Natural killer cell treated with Interleukin-12 subunit alpha and Interleukin-12 subunit beta and Interleukin-15 and Interleukin-18, amount 100 ng/mL, for 72 hours (primary cell): ENCODE data around the gene ZFAND3. TPM values are rescaled to one million over a fixed set of nuclear protein-coding genes. Genes with fewer than 3 reads are reported as not detected.

Source experiments
- ATAC-seq, 2 donors: fragments of 150-1000 bp; cut with Tn5 transposase in 1 of 2; sonication (Bioruptor Pico), chemical (Tn5 transposase) in 1 of 2; 2 replicates each; pipeline ENCODE4 v1.10.0; 2021
- DNase-seq: peaks from one replicate; pipeline ENCODE4 v3.0.0; 2022; ENCODE audit warnings: low spot score
- H3K27ac Mint-ChIP-seq, 2 donors: 1 replicate in 1 of 2; 2 replicates in 1 of 2; pipeline ENCODE4 v1.8.0; 2022; ENCODE audit warnings: mixed read lengths in 2 of 2, mild to moderate bottlenecking in 1 of 2, moderate library complexity in 1 of 2
- H3K27me3 Mint-ChIP-seq, 2 donors: 1 replicate in 1 of 2; 2 replicates in 1 of 2; pipeline ENCODE4 v1.8.0; 2022; ENCODE audit warnings: mixed read lengths in 2 of 2
- H3K36me3 Mint-ChIP-seq: one replicate; pipeline ENCODE4 v1.8.0; 2022; ENCODE audit warnings: mixed read lengths
- H3K4me1 Mint-ChIP-seq, 2 donors: 1 replicate in 1 of 2; 2 replicates in 1 of 2; pipeline ENCODE4 v1.8.0; 2022; ENCODE audit warnings: low read depth in 2 of 2, mixed read lengths in 2 of 2, mild to moderate bottlenecking in 1 of 2
- H3K4me3 Mint-ChIP-seq: one replicate; pipeline ENCODE4 v1.8.0; 2022; ENCODE audit warnings: mixed read lengths
- H3K9me3 Mint-ChIP-seq: 2 replicates; pipeline ENCODE4 v1.8.0; 2022; ENCODE audit warnings: mixed read lengths
- total RNA-seq, 2 donors: library from RNA; stranded (reverse); gene quantifications; one replicate each; pipeline ENCODE4 v1.2.3, GENCODE V29; 2022

Gene ZFAND3
- total RNA-seq, 2 donors from 2014 or later = 51.0 to 100 TPM

DNA sequence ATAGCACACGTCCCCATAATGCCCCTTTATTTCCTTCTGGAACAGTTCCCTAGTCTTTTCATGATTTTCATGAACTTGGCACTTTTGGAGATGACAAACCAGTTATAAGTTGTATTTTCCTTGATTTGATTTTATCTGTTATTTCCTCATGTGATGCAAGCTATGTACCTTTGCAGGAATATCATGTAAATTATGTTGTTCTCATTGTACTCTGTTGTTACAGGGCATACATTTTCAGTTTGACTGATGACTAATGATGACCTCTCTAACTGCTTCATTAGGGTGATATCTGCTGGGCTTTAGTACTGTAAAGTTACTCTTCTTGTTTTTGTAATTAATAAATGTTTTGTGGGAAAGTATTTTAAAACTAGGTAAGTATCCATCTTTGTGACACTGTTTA is 147.3 kb downstream of the ZFAND3 start:
- H3K36me3 Mint-ChIP-seq = peaks cover 10% of the 10 kb centered on the region
- H3K27me3 Mint-ChIP-seq = no peaks in the 10 kb centered on the region
- peaks cover 3% of the 10 kb centered on the region for H3K9me3 Mint-ChIP-seq
- H3K27ac Mint-ChIP-seq = no peak overlapping the region
- H3K4me1 Mint-ChIP-seq = peaks cover 71 to 72% of the 10 kb centered on the region in 2 donors
- no peak overlapping the region for H3K4me3 Mint-ChIP-seq
- no peak for DNase-seq
- ATAC-seq = no peak

DNA sequence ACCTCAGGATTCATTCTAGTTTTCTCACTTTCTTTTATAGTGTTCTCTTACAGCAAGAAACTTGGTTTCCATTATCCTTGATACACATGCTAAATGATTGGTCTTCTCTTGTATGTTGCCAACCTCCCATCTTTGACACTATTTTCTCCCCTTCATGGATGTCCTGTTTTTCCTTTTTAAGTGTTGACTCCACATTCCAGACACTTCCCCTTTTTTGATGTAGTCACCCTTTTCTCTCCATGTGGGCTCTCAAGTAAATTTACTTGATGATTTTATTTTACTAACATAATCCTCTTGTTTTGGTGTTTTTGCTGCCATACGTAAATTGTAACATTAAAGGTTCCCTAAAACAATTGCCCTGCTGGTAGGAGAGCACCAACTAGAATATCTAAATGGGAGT is 148.1 kb downstream of the ZFAND3 start:
- ATAC-seq (no peak), DNase-seq (no peak)
- peaks cover 70 to 71% of the 10 kb centered on the region in 2 donors for H3K4me1 Mint-ChIP-seq
- no peak overlapping the region for H3K4me3 Mint-ChIP-seq
- H3K27ac Mint-ChIP-seq = peak overlapping the region in 1 of 2 donors; percentile 23
- H3K9me3 Mint-ChIP-seq = no peaks in the 10 kb centered on the region
- no peaks in the 10 kb centered on the region for H3K27me3 Mint-ChIP-seq
- H3K36me3 Mint-ChIP-seq = peaks cover 5% of the 10 kb centered on the region

DNA sequence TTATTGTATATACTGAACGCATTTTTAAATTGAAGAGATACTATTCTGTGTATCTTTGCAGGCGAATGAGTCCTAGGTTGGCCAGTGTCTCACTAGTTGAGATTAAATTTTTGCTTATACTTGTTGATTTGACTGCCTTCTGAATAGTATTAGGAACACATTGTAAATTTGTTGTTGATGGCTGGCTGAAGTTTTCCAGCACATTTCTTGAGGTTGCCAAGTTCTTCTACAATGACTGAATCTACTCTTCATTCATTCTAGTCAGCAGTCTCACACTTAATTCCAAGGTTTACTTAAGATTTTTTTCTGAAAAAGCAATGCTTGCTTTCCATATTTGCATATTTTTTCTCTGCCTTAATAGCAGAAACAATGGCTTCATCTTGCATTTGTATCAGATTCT is 151.7 kb downstream of the ZFAND3 start:
- Mint-ChIP-seq H3K27me3 (no peaks in the 10 kb centered on the region), H3K4me1 (peaks cover 56 to 58% of the 10 kb centered on the region in 2 donors), H3K4me3 (no peak overlapping the region), H3K9me3 (no peaks in the 10 kb centered on the region), H3K36me3 (no peaks in the 10 kb centered on the region), H3K27ac (peak overlapping the region; percentile 79 to 83)
- no peak for ATAC-seq
- DNase-seq = no peak

DNA sequence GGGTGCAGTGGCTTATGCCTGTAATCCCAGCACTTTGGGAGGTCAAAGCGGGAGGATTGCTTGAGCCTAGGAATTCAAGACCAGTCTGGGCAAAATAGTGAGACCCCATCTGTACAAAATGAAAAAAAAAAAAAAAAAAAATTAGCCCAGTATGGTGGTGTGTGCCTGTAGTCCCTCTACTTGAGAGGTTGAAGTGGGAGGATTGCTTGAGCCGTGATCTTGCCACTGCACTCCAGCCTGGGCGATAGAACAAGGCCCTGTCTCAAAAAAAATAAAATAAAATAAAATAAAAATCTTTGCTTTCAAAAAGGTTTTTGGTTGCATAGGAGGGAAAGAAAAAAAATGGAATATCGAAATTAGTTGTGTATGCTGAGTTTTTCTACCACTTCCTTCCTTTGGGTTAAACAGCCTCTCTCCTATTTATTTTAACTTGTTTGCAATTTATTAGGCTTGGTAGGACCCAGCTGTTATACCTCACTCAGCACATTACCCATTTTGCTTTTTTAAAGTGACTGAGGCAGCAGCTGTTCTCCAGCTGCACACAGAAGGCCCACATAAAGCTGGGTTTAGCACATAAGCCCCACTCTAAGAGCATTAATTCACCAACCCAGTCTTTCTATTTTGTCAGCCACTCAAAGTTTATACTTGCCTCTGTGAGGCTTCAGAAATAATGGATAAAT is 152.3 kb downstream of the ZFAND3 start:
- no peaks in the 10 kb centered on the region for H3K27me3 Mint-ChIP-seq
- H3K27ac Mint-ChIP-seq = peak overlapping the region; percentile 79 to 83
- no peak for DNase-seq
- no peaks in the 10 kb centered on the region for H3K36me3 Mint-ChIP-seq
- H3K4me3 Mint-ChIP-seq = peak overlapping the region; percentile 39
- no peaks in the 10 kb centered on the region for H3K9me3 Mint-ChIP-seq
- H3K4me1 Mint-ChIP-seq = peaks cover 53 to 60% of the 10 kb centered on the region in 2 donors
- no peak for ATAC-seq

DNA sequence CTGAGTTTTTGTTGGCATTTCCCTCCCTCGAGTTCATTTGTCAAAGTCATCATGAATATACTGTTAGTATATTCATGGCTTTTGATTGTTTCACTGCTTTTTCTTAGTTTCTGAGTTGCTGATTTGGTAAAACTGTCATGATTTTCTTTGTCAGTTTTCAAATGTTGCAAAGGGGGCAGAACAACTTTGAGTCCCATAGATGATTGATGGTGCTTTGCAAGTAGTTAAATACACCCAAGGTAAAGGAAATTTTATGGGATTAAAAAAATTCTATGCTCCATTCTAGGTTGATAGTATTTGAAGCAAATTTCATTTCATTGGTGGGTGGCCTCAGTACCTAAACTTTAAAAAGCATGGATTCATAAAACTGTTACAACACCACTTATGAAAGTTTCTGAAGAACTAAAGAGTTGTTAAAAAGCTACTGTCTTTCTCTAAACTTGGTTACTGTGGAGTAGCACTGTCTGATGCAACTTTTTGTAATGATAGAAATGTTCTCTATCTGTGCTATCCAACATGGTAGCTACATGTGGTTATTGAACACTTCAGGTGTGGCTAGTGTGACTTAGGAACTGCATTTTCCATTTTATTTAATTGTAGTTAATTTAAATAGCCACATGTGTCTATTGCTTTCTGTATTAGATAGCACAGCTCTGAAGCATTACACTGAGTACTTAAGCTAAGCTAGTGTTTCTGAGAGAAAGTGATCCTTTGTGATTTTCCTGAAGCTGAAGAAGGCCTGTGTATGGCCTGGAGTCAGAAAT is 153.6 kb downstream of the ZFAND3 start:
- peaks cover 5% of the 10 kb centered on the region for H3K36me3 Mint-ChIP-seq
- H3K4me3 Mint-ChIP-seq = peak overlapping the region; percentile 39
- H3K27me3 Mint-ChIP-seq = no peaks in the 10 kb centered on the region
- DNase-seq (no peak), ATAC-seq (peak; percentile 64 to 73)
- no peaks in the 10 kb centered on the region for H3K9me3 Mint-ChIP-seq
- H3K4me1 Mint-ChIP-seq = peaks cover 48 to 57% of the 10 kb centered on the region in 2 donors
- H3K27ac Mint-ChIP-seq = peak overlapping the region; percentile 79 to 83

DNA sequence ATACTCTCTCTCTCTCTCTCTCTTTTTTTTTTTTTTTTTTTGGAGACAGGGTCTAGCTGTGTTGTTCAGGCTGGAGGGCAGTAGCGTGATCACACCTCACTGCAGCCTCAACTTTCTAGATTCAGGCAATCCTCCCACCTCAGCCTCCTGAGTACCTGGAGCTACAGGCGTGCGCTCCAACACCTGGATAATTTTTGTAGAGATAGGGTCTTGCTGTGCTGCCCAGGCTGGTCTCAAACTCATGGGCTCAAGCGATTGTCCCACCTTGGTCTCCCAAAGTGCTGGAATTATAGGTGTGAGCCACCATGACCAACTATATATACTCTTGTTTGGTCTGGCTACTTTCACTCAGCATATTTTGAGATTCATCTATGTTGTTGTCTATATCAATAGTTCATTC is 154.9 kb downstream of the ZFAND3 start:
- H3K4me1 Mint-ChIP-seq = peaks cover 50 to 56% of the 10 kb centered on the region in 2 donors
- H3K9me3 Mint-ChIP-seq = no peaks in the 10 kb centered on the region
- peak overlapping the region; percentile 39 to 83 for H3K27ac Mint-ChIP-seq
- H3K4me3 Mint-ChIP-seq = peak overlapping the region; percentile 8
- no peak for ATAC-seq
- H3K27me3 Mint-ChIP-seq = no peaks in the 10 kb centered on the region
- no peak for DNase-seq
- peaks cover 5% of the 10 kb centered on the region for H3K36me3 Mint-ChIP-seq

DNA sequence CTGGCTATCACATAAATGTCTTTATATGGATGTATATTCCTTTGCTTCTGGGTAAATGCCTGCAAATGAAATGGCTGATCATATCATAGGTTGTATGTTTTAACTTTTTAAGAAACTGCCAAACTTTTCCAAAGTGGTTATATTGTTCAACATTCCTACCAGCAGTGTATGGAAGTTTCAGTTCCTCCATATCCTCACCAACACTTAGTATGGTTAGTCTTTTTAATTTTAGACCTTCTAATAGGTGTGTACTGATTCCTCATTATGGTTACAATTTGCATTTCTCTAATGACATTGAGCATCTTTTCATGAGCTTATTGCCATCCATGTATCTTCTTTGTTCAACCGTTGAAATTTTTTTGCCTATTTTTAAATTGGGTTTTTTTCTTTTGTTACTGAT is 155.4 kb downstream of the ZFAND3 start:
- peaks cover 5% of the 10 kb centered on the region for H3K36me3 Mint-ChIP-seq
- H3K9me3 Mint-ChIP-seq = no peaks in the 10 kb centered on the region
- ATAC-seq (no peak), DNase-seq (no peak)
- no peak overlapping the region for H3K4me3 Mint-ChIP-seq
- peak overlapping the region in 1 of 2 donors; percentile 83 for H3K27ac Mint-ChIP-seq
- peaks cover 55 to 60% of the 10 kb centered on the region in 2 donors for H3K4me1 Mint-ChIP-seq
- no peaks in the 10 kb centered on the region for H3K27me3 Mint-ChIP-seq

DNA sequence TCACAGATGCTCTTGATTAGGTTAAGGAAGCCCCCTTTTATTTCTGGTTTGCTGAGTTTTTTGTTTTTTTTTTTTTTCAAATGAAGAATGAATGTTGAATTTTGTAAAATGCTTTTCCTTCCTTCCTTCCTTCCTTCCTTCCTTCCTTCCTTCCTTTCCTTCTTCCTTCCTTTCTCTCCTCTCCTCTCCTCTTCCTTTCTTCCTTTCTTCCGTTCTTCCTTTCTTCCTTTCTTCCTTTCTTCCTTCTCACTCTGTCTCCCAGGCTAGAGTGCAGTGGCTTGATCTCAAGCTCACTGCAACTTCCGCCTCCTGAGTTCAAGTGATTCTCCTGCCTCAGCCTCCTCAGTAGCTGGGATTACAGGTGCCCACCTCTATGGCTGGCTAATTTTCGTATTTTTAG is 158.2 kb downstream of the ZFAND3 start:
- no peak for DNase-seq
- Mint-ChIP-seq H3K36me3 (peaks cover 5% of the 10 kb centered on the region), H3K9me3 (no peaks in the 10 kb centered on the region), H3K27ac (peak overlapping the region in 1 of 2 donors; percentile 21), H3K4me1 (peaks cover 57 to 64% of the 10 kb centered on the region in 2 donors), H3K4me3 (peak overlapping the region; percentile 17), H3K27me3 (no peaks in the 10 kb centered on the region)
- ATAC-seq = no peak

DNA sequence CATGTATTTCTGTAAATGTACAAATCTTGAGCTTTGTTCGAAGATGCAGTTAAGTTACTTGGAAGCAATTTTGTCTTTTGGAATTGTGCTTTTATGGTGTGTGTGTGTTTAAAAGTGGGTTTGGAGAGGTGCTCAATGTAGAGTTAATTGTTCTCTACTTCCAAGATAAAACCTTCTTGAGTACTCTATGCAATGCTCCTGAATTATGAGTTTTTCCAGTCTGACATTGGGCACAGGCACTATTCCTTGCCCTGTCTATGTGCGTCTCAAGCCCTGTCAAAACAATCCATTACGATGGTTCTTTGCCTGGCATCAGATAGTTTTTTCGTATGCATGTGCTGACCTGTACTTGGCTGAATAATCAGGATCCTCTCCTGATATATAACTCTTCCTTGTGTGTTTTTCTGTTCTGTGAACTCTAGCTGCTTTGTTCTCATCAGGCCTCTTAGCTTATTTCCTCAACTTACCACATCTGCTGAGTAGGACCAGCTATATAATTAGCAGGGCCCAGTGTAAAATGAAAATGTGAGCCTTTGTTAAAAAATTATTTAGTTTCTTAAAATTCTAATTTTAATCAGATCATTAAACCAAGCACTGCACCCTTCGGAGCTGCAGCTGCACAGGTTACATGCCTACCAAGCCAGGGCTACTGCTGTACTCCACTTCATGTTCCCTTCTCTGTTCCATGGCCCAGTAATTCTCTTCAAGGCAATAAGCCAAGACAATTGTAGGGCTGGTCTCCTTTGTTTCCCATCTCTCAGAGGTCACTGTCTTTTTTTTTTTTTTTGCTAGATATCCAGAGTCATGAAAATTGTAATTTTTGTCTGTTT is 160.1 kb downstream of the ZFAND3 start:
- no peaks in the 10 kb centered on the region for H3K9me3 Mint-ChIP-seq
- H3K36me3 Mint-ChIP-seq = peaks cover 5% of the 10 kb centered on the region
- DNase-seq = no peak
- H3K27ac Mint-ChIP-seq = peak overlapping the region in 1 of 2 donors; percentile 51
- no peaks in the 10 kb centered on the region for H3K27me3 Mint-ChIP-seq
- ATAC-seq = no peak
- peaks cover 53 to 57% of the 10 kb centered on the region in 2 donors for H3K4me1 Mint-ChIP-seq
- peak overlapping the region; percentile 37 for H3K4me3 Mint-ChIP-seq

DNA sequence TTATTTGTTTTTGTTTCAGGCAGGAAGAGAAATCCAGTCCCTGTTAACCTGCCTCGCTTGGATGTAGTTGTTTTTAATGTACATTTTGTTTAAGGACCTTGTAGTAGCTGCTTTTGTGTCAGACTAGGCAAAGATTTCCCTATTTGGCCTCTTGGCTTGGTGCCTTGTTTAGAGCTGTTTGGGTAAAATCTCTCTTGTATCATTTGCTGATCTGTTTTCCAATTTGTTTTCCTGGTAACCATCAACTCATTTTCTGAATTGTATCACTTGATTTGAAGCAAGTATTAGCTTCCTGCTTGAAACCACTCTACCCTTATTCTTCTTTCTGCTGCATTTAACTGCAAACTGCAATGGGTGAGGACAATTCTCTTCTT is 160.7 kb downstream of the ZFAND3 start:
- Mint-ChIP-seq H3K4me1 (peaks cover 54 to 55% of the 10 kb centered on the region in 2 donors), H3K4me3 (peak overlapping the region; percentile 37), H3K9me3 (no peaks in the 10 kb centered on the region), H3K27me3 (no peaks in the 10 kb centered on the region), H3K27ac (no peak overlapping the region), H3K36me3 (peaks cover 5% of the 10 kb centered on the region)
- ATAC-seq (no peak), DNase-seq (no peak)

DNA sequence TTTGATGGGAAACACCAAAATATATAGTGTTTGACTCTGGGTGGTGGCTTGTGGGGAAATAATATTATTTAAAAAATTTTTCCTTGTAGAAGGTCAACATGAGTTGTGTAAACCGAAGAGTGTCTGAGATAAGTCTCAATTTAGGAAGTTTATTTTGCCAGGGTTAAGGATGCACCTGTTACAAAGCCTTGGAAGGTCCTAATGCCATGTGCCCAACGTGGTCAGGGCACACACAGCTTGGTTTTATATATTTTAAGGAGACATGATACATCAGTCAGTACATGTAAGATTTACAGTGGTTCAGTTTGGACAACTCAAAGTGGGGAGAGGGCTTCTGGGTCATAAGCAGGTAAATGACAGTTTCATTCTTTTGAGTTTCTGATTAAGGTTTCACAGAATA is 162.1 kb downstream of the ZFAND3 start:
- Mint-ChIP-seq H3K27ac (no peak overlapping the region), H3K36me3 (peaks cover 5% of the 10 kb centered on the region), H3K9me3 (no peaks in the 10 kb centered on the region), H3K4me3 (no peak overlapping the region), H3K27me3 (no peaks in the 10 kb centered on the region), H3K4me1 (peaks cover 63 to 67% of the 10 kb centered on the region in 2 donors)
- no peak for ATAC-seq
- DNase-seq = no peak

DNA sequence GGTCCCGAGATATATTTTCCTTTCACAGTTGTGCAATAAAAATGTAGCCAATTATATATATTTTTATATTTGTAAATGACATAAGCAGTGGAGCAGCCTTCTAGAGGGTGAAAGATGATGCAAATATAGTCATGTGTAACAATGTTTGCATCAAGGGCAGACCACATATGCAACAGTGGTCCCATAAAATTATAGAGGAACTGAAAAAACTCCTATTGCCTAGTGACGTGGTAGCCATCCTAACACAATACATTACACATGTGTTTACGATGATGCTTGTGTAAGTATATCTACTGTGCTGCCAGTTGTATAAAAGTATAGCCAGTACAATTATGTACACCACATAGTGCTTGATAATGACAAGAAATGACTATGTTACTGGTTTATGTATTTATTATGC is 162.8 kb downstream of the ZFAND3 start:
- H3K27ac Mint-ChIP-seq = no peak overlapping the region
- H3K27me3 Mint-ChIP-seq = no peaks in the 10 kb centered on the region
- DNase-seq (no peak), ATAC-seq (no peak)
- no peaks in the 10 kb centered on the region for H3K9me3 Mint-ChIP-seq
- H3K36me3 Mint-ChIP-seq = peaks cover 5% of the 10 kb centered on the region
- H3K4me1 Mint-ChIP-seq = peaks cover 66 to 74% of the 10 kb centered on the region in 2 donors
- H3K4me3 Mint-ChIP-seq = no peak overlapping the region

DNA sequence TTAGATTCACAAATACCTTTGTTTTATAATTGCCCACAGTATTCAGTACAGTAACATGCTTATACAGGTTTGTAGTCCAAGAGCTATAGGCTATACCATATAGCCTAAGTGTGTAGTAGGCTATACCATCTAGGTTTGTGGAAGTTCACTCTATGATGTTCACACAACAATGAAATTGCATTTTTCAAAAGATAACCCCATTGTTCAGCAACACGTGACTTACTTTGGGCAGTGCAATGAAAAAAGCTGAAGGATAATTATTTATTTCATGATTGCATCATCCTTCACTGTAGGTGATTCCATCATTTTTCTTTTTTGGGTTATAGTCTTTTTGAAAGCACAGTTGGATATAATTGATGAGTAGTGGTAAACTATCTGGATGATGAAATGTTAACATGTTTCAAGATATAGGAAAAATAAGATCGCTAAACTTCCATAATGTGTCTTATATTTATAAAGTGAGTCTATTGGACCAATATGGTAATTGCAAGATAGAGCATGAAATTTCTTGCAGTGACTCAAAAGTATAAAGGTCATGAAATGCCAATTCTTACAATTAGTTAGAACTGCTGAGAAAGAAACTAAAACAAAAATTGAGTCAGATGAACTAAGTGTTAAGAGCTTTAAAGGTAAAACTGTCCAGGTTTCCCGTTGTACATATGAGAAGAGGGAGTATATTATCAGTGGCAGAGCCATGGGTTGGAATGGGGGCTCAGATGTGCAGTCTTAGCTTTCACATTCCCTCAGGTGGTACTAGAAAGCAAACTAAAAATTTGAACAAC is 164.4 kb downstream of the ZFAND3 start:
- Mint-ChIP-seq H3K36me3 (no peaks in the 10 kb centered on the region), H3K27ac (peak overlapping the region; percentile 29 to 45), H3K4me1 (peaks cover 67 to 75% of the 10 kb centered on the region in 2 donors), H3K4me3 (peak overlapping the region; percentile 26), H3K27me3 (no peaks in the 10 kb centered on the region), H3K9me3 (no peaks in the 10 kb centered on the region)
- ATAC-seq = peak; percentile 48 to 77
- no peak for DNase-seq
